Measurements from ENCODE around the gene GOSR2. TPM values are rescaled to one million over a fixed set of nuclear protein-coding genes. Genes with fewer than 3 reads are reported as not detected.

GOSR2 gene
- total and polyA plus RNA-seq, 2 donors (not counting 3 experiments of a cell fraction or from before 2014, with no cell fraction given), result 48.6 to 54.7 TPM

DNA sequence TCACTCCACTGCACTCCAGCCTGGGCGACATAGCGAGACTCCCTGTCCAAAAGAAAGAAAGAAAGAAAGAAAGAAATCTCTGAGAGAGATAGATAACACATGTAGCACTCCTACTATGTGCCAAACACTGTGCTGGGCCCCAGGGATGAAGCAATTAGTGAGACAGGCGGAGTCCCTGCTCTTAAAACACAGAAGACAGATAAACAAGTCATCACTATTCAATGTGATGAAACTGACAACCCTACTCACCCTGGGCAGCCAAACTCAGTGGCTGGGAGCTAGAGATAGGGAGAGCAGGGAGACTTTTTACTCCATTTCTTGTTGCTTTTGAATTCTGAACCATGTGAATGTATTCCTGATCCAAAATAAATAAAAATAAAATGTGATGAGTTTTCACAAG lies 35.2 kb upstream of the GOSR2 start:
- DNase-seq (ENCODE audit: low read depth, low spot score) (no peak), FAIRE-seq (no peak)
- no peak overlapping the region for H3K27ac ChIP-seq (ENCODE audit: insufficient read depth, low read depth, low read length)
- no TSS peak for BruUV-seq (replicated peaks)
- no peak overlapping the region for H3K4me3 ChIP-seq (replicated peaks in 1 of 3; ENCODE audit: insufficient read depth in 1 of 3, low read depth in 1 of 3, low read length in 3 of 3)
- H3K36me3 ChIP-seq (ENCODE audit: control insufficient read depth in 2 of 2, extremely low read depth in 1 of 2, insufficient read depth in 2 of 2, low read length in 2 of 2), result no peaks in the 10 kb centered on the region
- intact Hi-C loops (cut with micrococcal nuclease) (no loop called here), dilution Hi-C loops (cut with MboI; ENCODE audit: extremely low pct_ligation_motif_present, low sequenced_read_pairs) (no loop called here)
- no peak overlapping the region for H3K4me2 ChIP-seq (ENCODE audit: insufficient read depth, low read length)
- POLR2A ChIA-PET, result no interaction called here
- no peaks in the 10 kb centered on the region for H3K9me1 ChIP-seq (replicated peaks; ENCODE audit: control insufficient read depth, extremely low read depth, insufficient read depth, low read length)
- no peaks in the 10 kb centered on the region for H4K20me1 ChIP-seq (replicated peaks; ENCODE audit: control insufficient read depth, extremely low read depth, insufficient read depth, low read length)
- no peak for TF ChIP-seq MYC (IDR thresholded peaks at IDR 0.05; ENCODE audit: low read depth, low read length)
- no peak for TF ChIP-seq POLR2AphosphoS5 (IDR thresholded peaks at IDR 0.05; ENCODE audit: insufficient read depth, low read depth, low read length)
- no peak for TF ChIP-seq JUN (IDR thresholded peaks at IDR 0.05; ENCODE audit: borderline replicate concordance, insufficient read depth, insufficient read length, low read depth)
- TF ChIP-seq, protein P1, sequence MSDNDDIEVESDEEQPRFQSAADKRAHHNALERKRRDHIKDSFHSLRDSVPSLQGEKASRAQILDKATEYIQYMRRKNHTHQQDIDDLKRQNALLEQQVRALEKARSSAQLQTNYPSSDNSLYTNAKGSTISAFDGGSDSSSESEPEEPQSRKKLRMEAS (IDR thresholded peaks at IDR 0.05; ENCODE audit: insufficient read depth, insufficient read length), result no peak
- no peak for TF ChIP-seq FOS (IDR thresholded peaks at IDR 0.05; ENCODE audit: borderline replicate concordance, insufficient read depth, low read length)
- no peak for TF ChIP-seq EZH2 (IDR thresholded peaks at IDR 0.05; ENCODE audit: borderline replicate concordance, low read depth, low read length, severe bottlenecking)
- TF ChIP-seq POLR2A (IDR thresholded peaks at IDR 0.05; ENCODE audit: low read depth, low read length), result no peak
- TF ChIP-seq CTCF (IDR thresholded peaks at IDR 0.05; ENCODE audit: extremely low read depth in 1 of 2, insufficient read depth in 1 of 2, low read depth in 1 of 2, low read length in 2 of 2), result no peak
- TF ChIP-seq GATA2 (IDR thresholded peaks at IDR 0.05; ENCODE audit: insufficient read depth, insufficient read length, low read depth, low read length), result no peak
- H3K4me1 ChIP-seq (ENCODE audit: control insufficient read depth, extremely low read depth, insufficient read depth, low read length), result no peaks in the 10 kb centered on the region
- no peak overlapping the region for H2AFZ ChIP-seq (ENCODE audit: low read depth, low read length)
- H3K9ac ChIP-seq (replicated peaks; ENCODE audit: extremely low read depth, insufficient read depth, low read length), result no peak overlapping the region
- H3K27me3 ChIP-seq (ENCODE audit: control insufficient read depth in 2 of 2, insufficient read depth in 2 of 2, low read length in 2 of 2), result peaks cover 10 to 16% of the 10 kb centered on the region in 2 experiments
- H3K9me3 ChIP-seq (replicated peaks; ENCODE audit: control insufficient read depth, insufficient read depth, low read length), result no peaks in the 10 kb centered on the region
- H3K79me2 ChIP-seq (ENCODE audit: control insufficient read depth, insufficient read depth, low read length), result no peaks in the 10 kb centered on the region
- CTCF ChIA-PET, result interaction anchor here (1.1 to 1.5 kb wide), 3 partner anchors 10 to 55 kb away, joined by 3 to 4 read pairs (median 3); no protein-coding TSS in a partner anchor
